Stomach smooth muscle (tissue), 2 donors: Measurements from ENCODE around the gene ADAMTS13.

Source experiments
- H3K27ac ChIP-seq: one replicate; pipeline ENCODE4 v1.7.0; 2013; ENCODE audit warnings: mild to moderate bottlenecking, low read length, inconsistent platforms
- H3K27me3 ChIP-seq, 2 donors: one replicate each; pipeline ENCODE4 v1.7.0; 2013; ENCODE audit warnings: low read length in 2 of 2; ENCODE audit not compliant: insufficient read depth in 2 of 2, control insufficient read depth in 1 of 2
- H3K36me3 ChIP-seq, 2 donors: one replicate each; pipeline ENCODE4 v1.7.0; 2013; ENCODE audit warnings: low read length in 2 of 2; ENCODE audit not compliant: control insufficient read depth in 2 of 2, insufficient read depth in 2 of 2
- H3K4me1 ChIP-seq: one replicate; pipeline ENCODE4 v1.7.0; 2013; ENCODE audit warnings: low read length; ENCODE audit not compliant: control insufficient read depth, insufficient read depth
- H3K4me3 ChIP-seq, 2 donors: one replicate each; pipeline ENCODE4 v1.7.0; 2013; ENCODE audit warnings: low read length in 2 of 2
- H3K9ac ChIP-seq, 2 donors: one replicate each; pipeline ENCODE4 v1.7.0; 2013; ENCODE audit warnings: low read length in 2 of 2, mild to moderate bottlenecking in 1 of 2
- H3K9me3 ChIP-seq, 2 donors: one replicate each; pipeline ENCODE4 v1.7.0; 2013; ENCODE audit warnings: low read length in 2 of 2; ENCODE audit not compliant: control insufficient read depth in 2 of 2
- donor health status: healthy.
- donor health status: Pancreatic carcinoma.

The ADAMTS13 gene

GRCh38 chr9:133425049-133425632 lies 3.0 kb downstream of the ADAMTS13 start:
- no peak overlapping the region for H3K4me3 ChIP-seq
- peaks cover 15 to 32% of the 10 kb centered on the region in 2 donors for H3K27me3 ChIP-seq
- H3K9me3 ChIP-seq, result no peaks in the 10 kb centered on the region
- no peaks in the 10 kb centered on the region for H3K36me3 ChIP-seq
- no peak overlapping the region for H3K9ac ChIP-seq
- no peak overlapping the region for H3K27ac ChIP-seq
- H3K4me1 ChIP-seq, result peaks cover 3% of the 10 kb centered on the region

DNA sequence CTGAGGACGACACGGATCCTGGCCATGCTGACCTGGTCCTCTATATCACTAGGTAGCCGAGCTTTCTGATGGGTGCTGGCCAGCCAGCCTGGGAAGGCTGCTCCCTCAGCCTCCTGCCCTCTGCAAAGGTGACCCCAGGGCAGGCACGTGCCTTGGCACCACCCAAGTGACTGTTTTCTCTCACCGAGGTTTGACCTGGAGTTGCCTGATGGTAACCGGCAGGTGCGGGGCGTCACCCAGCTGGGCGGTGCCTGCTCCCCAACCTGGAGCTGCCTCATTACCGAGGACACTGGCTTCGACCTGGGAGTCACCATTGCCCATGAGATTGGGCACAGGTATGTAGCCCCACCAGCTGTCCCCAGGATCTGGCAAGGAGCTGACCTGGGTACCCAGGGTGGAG lies 3.8 kb downstream of the ADAMTS13 start:
- Histone ChIP-seq H3K36me3 (no peaks in the 10 kb centered on the region), H3K9me3 (no peaks in the 10 kb centered on the region), H3K4me1 (peaks cover 3% of the 10 kb centered on the region), H3K9ac (no peak overlapping the region), H3K4me3 (no peak overlapping the region), H3K27me3 (peaks cover 15 to 32% of the 10 kb centered on the region in 2 donors), H3K27ac (no peak overlapping the region)

GRCh38 chr9:133427658-133428348 lies 5.6 kb downstream of the ADAMTS13 start:
- Histone ChIP-seq H3K4me1 (peaks cover 3% of the 10 kb centered on the region), H3K4me3 (no peak overlapping the region), H3K27ac (no peak overlapping the region), H3K9me3 (no peaks in the 10 kb centered on the region), H3K9ac (no peak overlapping the region), H3K27me3 (peaks cover 15 to 32% of the 10 kb centered on the region in 2 donors), H3K36me3 (no peaks in the 10 kb centered on the region)

- H3K9ac ChIP-seq, result no peak overlapping the region
- H3K4me3 ChIP-seq, result no peak overlapping the region
- H3K36me3 ChIP-seq, result no peaks in the 10 kb centered on the region
- no peak overlapping the region for H3K27ac ChIP-seq
- no peaks in the 10 kb centered on the region for H3K9me3 ChIP-seq
- H3K4me1 ChIP-seq, result peaks cover 3% of the 10 kb centered on the region
- peaks cover 15 to 32% of the 10 kb centered on the region in 2 donors for H3K27me3 ChIP-seq
Measured at GRCh38 chr9:133428617-133429101, 6.5 kb downstream of the ADAMTS13 start.

DNA sequence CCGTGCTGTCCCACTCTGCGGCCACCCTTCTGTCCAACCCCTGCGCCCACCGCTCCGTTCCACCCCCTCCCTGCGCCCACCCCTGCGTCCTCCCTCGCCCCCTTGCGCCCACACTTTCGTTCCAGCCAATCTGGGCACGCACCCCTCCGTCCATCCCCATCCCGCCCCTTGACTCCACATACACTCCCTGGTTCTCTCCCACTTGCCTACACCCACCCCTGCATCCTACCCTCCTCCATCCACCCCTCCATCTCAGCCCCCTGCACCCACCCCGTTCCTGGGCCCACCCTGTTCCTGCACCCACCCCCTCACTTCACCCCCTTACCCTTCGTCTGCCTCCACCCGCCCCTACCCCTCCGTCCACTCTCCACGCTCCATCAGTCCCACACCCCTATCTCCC lies 7.0 kb downstream of the ADAMTS13 start:
- H3K27me3 ChIP-seq, result peaks cover 15 to 29% of the 10 kb centered on the region in 2 donors
- H3K27ac ChIP-seq, result no peak overlapping the region
- H3K9me3 ChIP-seq, result no peaks in the 10 kb centered on the region
- H3K4me3 ChIP-seq, result no peak overlapping the region
- no peak overlapping the region for H3K9ac ChIP-seq
- no peaks in the 10 kb centered on the region for H3K36me3 ChIP-seq
- peaks cover 3% of the 10 kb centered on the region for H3K4me1 ChIP-seq

DNA sequence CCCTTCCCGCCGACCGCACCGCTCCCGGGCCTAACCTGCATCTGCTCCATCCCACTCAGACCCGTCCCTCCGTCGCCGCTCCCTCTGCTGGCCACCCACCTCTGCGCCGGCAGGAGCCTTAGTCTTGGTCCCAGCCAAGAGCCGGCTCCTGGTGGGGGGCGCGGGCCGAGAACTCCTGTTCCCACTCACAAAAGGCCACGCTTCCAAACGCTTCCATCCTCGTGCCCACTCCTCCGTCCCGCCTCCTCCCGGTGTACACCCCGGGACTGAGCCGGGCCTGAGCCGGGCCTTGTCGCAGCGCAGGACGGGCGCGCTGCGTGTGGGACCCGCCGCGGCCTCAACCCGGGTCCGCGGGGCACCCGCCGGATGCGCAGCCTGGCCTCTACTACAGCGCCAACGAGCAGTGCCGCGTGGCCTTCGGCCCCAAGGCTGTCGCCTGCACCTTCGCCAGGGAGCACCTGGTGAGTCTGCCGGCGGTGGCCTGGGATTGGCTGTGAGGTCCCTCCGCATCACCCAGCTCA lies 7.5 kb downstream of the ADAMTS13 start:
- peaks cover 15 to 29% of the 10 kb centered on the region in 2 donors for H3K27me3 ChIP-seq
- no peak overlapping the region for H3K9ac ChIP-seq
- H3K4me1 ChIP-seq, result peaks cover 3% of the 10 kb centered on the region
- no peak overlapping the region for H3K4me3 ChIP-seq
- H3K9me3 ChIP-seq, result no peaks in the 10 kb centered on the region
- no peak overlapping the region for H3K27ac ChIP-seq
- H3K36me3 ChIP-seq, result no peaks in the 10 kb centered on the region

DNA sequence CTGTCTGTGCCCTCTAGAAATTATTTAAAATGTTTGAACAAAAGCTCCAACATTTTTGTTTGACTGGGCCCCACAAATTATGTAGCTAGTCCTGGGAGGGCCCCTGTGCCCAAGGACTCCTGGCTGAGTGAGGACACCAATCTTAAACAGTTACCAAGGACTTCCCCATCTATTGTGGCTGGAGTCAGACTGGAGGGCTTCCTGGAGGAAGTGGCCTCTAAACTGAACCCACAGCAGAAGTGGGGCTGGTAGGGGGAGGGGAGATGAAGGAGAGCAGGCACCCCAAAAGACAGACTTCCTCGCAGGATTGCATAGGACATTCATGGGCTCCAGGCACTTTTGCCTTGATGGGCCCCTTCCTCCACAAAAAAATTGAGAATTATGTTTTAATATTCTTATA lies 8.1 kb downstream of the ADAMTS13 start:
- no peak overlapping the region for H3K4me3 ChIP-seq
- no peak overlapping the region for H3K27ac ChIP-seq
- no peaks in the 10 kb centered on the region for H3K9me3 ChIP-seq
- H3K9ac ChIP-seq, result no peak overlapping the region
- H3K4me1 ChIP-seq, result peaks cover 3% of the 10 kb centered on the region
- peaks cover 15 to 27% of the 10 kb centered on the region in 2 donors for H3K27me3 ChIP-seq
- no peaks in the 10 kb centered on the region for H3K36me3 ChIP-seq

DNA sequence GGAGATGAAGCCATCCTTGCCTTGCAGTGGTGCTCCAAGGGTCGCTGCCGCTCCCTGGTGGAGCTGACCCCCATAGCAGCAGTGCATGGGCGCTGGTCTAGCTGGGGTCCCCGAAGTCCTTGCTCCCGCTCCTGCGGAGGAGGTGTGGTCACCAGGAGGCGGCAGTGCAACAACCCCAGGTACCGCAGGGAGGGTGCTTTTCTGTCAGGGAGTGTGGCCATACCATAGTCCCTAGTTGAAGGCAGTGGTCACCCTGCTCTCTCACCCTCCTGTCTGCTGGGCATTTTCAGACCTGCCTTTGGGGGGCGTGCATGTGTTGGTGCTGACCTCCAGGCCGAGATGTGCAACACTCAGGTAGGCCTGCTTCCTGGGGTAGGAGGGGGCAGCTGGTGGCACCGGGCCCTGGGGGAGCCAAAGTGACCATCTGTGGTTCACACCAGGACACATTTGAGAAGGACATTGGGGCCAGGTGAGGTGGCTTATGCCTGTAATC lies 11.2 kb downstream of the ADAMTS13 start:
- H3K36me3 ChIP-seq, result no peaks in the 10 kb centered on the region
- H3K4me1 ChIP-seq, result no peaks in the 10 kb centered on the region
- H3K27ac ChIP-seq, result no peak overlapping the region
- peaks cover 0 to 7% of the 10 kb centered on the region in 2 donors for H3K27me3 ChIP-seq
- H3K9me3 ChIP-seq, result no peaks in the 10 kb centered on the region
- no peak overlapping the region for H3K4me3 ChIP-seq
- H3K9ac ChIP-seq, result no peak overlapping the region

- no peak overlapping the region for H3K27ac ChIP-seq
- no peak overlapping the region for H3K9ac ChIP-seq
- H3K4me1 ChIP-seq, result no peaks in the 10 kb centered on the region
- H3K4me3 ChIP-seq, result no peak overlapping the region
- no peaks in the 10 kb centered on the region for H3K36me3 ChIP-seq
- H3K9me3 ChIP-seq, result no peaks in the 10 kb centered on the region
- no peaks in the 10 kb centered on the region for H3K27me3 ChIP-seq
Measured at GRCh38 chr9:133436681-133437080, 14.5 kb downstream of the ADAMTS13 start.

GRCh38 chr9:133437753-133438531 lies 15.8 kb downstream of the ADAMTS13 start:
- H3K9me3 ChIP-seq, result no peaks in the 10 kb centered on the region
- no peaks in the 10 kb centered on the region for H3K4me1 ChIP-seq
- no peaks in the 10 kb centered on the region for H3K27me3 ChIP-seq
- H3K9ac ChIP-seq, result no peak overlapping the region
- no peak overlapping the region for H3K27ac ChIP-seq
- H3K4me3 ChIP-seq, result no peak overlapping the region
- H3K36me3 ChIP-seq, result no peaks in the 10 kb centered on the region
